Measurements from ENCODE around the gene NLGN4Y.

DNA sequence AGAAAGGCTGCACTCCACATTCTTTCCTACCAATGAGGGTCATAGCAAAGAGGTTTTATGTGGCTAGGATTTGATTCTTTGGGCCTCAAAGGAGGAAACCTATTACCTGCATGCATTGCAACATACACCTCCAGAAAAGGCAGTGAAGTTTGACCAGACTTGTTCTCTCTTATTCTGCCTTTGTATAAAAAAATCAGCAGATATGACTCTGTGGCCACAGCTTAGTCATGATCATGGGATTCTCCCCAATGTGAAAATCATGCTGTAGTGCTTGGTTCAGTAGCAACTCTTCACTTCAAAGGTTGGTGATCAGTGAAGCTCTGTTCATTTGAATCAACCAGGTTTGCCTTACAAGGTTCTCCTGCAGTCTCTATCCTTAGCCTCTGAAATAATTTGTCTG is 38.4 kb upstream of the NLGN4Y start:
- TF ChIP-seq, protein P1, sequence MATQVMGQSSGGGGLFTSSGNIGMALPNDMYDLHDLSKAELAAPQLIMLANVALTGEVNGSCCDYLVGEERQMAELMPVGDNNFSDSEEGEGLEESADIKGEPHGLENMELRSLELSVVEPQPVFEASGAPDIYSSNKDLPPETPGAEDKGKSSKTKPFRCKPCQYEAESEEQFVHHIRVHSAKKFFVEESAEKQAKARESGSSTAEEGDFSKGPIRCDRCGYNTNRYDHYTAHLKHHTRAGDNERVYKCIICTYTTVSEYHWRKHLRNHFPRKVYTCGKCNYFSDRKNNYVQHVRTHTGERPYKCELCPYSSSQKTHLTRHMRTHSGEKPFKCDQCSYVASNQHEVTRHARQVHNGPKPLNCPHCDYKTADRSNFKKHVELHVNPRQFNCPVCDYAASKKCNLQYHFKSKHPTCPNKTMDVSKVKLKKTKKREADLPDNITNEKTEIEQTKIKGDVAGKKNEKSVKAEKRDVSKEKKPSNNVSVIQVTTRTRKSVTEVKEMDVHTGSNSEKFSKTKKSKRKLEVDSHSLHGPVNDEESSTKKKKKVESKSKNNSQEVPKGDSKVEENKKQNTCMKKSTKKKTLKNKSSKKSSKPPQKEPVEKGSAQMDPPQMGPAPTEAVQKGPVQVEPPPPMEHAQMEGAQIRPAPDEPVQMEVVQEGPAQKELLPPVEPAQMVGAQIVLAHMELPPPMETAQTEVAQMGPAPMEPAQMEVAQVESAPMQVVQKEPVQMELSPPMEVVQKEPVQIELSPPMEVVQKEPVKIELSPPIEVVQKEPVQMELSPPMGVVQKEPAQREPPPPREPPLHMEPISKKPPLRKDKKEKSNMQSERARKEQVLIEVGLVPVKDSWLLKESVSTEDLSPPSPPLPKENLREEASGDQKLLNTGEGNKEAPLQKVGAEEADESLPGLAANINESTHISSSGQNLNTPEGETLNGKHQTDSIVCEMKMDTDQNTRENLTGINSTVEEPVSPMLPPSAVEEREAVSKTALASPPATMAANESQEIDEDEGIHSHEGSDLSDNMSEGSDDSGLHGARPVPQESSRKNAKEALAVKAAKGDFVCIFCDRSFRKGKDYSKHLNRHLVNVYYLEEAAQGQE (IDR thresholded peaks at IDR 0.05; ENCODE audit: insufficient read depth in 1 of 2, low read depth in 2 of 2, low read length in 2 of 2) = no peak
- no peak for TF ChIP-seq POLR2AphosphoS5 (IDR thresholded peaks at IDR 0.05; ENCODE audit: low read depth, low read length)
- no peak for TF ChIP-seq TAF1 (IDR thresholded peaks at IDR 0.05; ENCODE audit: borderline replicate concordance, insufficient read depth, low read length)

All from PFSK-1 (cell line).